DMS153 (cell line): ENCODE data around the gene GMIP.
A peak's percentile ranks its signal among the peaks of the same experiment; 100 is the strongest.
"Not testable (repeated sequence)": the region's sequence is repeated elsewhere in the genome, so short reads cannot be mapped to it uniquely, and the experiment has no call there.

ENCODE experiments used
- DNase-seq: peaks from one replicate; lab custom pipeline; 2025; lab: John Stamatoyannopoulos, UW

GMIP gene, protein sequence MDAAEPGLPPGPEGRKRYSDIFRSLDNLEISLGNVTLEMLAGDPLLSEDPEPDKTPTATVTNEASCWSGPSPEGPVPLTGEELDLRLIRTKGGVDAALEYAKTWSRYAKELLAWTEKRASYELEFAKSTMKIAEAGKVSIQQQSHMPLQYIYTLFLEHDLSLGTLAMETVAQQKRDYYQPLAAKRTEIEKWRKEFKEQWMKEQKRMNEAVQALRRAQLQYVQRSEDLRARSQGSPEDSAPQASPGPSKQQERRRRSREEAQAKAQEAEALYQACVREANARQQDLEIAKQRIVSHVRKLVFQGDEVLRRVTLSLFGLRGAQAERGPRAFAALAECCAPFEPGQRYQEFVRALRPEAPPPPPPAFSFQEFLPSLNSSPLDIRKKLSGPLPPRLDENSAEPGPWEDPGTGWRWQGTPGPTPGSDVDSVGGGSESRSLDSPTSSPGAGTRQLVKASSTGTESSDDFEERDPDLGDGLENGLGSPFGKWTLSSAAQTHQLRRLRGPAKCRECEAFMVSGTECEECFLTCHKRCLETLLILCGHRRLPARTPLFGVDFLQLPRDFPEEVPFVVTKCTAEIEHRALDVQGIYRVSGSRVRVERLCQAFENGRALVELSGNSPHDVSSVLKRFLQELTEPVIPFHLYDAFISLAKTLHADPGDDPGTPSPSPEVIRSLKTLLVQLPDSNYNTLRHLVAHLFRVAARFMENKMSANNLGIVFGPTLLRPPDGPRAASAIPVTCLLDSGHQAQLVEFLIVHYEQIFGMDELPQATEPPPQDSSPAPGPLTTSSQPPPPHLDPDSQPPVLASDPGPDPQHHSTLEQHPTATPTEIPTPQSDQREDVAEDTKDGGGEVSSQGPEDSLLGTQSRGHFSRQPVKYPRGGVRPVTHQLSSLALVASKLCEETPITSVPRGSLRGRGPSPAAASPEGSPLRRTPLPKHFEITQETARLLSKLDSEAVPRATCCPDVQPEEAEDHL

DNA sequence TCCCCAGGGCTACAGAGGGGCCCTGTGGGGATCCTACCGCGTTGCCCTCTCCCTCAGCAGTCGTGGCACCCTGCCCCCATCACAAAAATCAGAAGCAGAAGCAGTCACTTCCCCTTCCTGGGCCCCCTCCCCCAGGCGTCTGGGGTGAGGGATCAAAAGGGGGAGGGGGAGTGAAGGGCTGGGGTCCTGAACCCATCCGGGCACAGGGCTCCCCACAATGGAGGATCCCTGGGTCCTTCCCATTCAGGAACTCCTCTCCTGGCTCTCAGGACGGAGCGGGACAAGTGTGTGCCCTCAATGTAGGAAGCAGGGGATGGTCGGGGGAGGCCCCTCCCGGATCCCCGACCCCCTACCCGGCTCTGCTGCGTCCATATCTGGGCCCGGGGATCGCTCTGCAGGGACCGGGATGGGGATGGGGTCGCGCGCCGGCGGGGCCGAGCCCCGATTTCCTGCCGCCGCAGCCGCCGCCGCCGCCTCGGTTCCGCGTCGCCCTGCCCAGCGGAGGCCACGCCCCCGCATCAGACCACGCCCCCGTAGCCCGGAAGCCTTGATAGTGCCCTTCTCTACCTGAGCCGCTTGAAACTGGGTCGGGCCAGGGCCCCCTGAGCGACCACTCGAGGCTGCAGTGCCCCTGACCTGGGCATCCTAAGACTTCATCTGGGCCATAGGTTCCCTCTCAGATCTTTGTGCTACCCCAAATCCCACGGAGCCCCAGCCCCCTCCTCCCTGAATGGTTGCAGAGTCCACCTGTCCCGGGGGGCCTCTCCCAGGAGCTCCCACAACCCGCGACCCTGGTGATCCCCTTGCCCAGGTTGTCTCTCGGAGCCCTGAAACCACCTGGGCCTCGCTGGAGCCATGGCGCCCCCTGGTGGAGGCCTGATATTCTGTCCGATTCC, at the start of gene GMIP:
GMIP (minus strand) TSS at position 500 of the 896 bp plus-strand sequence; CDS start at position 372, 128 bp downstream.
- peak; percentile 30 for DNase-seq

DNA sequence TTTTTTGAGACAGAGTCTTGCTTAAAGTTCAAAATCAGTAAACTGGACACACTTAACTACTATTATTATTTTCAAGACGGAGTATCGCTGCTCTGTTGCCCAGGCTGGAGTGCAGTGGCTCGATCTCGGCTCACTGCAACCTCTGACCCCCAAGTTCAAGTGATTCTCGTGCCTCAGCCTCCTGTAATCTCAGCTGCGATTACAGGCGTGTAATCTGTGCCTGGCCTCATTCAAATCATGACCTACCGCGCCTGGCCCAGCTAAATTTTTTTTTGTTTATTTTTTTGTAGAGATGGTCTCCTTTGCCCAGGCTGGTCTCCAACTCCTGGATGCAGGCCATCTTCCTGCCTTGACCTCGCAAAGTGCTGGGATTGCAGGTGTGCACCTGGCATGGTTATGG, 48.2 kb upstream of the GMIP start:
- DNase-seq: no peak

DNA sequence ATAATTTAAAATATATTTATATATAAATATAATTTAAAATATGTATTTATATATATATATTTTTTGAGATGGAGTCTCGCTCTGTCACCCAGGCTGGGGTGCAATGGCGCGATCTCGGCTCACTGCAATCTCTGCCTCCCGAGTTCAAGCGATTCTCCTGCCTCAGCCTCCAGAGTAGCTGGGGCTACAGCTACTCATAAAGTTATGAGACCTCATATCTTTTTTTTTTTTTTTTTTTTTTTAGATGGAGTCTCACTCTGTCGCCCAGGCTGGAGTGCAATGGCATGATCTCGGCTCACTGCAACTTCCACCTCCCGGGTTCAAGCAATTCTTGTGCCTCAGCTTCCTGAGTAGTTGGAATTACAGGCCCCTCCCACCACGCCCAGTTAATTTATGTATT, 45.6 kb upstream of the GMIP start:
- not testable (repeated sequence) for DNase-seq

DNA sequence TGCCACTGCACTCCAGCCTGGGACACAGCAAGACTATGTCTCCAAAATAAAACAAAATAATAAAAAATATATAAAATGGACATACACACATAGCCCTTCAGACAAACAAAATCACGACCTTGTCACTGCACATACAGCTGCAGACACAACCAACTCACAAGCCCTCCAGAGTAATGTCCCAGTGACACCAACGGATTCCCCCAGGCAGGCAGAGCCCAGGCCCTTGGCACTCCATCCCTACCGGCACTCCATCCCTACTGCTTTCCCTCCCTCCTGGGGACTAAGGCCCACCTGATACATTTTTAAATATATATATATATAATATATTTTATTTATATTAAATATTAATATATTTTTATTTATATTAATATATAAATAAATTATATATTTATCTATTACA, 43.6 kb upstream of the GMIP start:
- no peak for DNase-seq

DNA sequence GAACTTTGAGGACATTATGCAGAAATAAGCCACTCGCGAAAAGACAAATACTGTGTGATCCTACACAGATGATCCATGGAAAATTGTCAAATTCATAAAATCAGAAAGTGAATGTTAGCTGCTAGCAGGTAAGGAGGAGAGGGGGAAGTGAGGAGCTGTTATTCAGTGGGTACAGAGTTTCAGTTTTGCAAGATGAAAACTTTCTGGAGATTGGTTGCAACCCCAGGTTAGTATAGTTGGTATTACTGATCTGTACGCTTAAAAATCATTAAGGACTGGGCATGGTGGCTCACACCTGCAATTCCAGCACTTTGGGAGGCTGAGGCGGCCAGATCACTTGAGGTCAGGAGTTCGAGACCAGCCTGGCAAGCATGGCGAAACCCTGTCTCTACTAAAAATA, 43.1 kb upstream of the GMIP start:
- no peak for DNase-seq

DNA sequence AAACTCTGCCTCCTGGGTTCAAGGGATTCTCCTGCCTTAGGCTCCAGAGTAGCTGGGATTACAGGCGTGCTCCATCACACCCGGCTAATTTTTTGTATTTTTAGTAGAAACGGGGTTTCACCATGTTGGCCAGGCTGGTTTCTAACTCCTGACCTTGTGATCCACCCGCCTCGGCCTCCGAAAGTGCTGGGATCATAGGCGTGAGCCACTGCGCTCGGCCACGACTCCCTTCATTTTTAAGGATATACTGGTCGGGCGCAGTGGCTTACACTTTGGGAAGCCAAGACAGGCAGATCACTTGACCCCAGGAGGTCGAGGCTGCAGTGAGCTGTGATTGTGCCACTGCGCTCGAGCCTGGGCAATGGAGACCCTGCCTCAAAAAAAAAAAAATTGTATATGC, 42.7 kb upstream of the GMIP start:
- not testable (repeated sequence) for DNase-seq

DNA sequence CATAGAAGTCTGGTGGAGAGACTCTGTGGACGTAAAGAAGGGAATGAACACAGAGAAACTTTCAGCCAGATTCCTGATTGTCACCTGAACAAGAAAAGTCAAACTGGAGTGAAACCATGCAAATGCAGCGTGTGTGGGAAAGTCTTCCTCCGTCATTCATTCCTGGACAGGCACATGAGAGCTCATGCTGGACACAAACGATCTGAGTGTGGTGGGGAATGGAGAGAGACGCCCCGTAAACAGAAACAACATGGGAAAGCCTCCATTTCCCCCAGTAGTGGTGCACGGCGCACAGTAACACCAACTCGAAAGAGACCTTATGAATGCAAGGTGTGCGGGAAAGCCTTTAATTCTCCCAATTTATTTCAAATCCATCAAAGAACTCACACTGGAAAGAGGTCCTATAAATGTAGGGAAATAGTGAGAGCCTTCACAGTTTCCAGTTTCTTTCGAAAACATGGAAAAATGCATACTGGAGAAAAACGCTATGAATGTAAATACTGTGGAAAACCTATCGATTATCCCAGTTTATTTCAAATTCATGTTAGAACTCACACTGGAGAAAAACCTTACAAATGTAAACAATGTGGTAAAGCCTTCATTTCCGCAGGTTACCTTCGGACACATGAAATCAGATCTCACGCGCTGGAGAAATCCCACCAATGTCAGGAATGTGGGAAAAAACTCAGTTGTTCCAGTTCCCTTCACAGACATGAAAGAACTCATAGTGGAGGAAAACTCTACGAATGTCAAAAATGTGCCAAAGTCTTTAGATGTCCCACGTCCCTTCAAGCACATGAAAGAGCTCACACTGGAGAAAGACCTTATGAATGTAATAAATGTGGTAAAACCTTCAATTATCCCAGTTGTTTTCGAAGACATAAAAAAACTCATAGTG, 36.0 kb upstream of the GMIP start:
- no peak for DNase-seq

DNA sequence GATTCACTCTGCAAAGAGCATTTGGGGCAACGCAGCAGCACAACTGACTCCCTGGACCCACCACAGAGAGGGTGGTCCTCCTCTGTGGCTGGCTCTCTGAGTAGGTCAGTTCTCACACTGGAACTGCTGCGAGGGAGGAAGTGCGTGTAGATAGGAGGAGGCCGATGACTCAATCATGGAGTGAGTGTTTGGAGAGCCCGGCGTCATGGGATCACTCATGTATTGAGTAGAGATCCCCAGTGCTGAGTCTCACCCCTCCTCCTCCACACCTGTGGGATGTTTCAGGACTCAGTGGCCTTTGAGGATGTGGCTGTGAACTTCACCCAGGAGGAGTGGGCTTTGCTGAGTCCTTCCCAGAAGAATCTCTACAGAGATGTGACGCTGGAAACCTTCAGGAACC, 34.1 kb upstream of the GMIP start:
- no peak for DNase-seq

DNA sequence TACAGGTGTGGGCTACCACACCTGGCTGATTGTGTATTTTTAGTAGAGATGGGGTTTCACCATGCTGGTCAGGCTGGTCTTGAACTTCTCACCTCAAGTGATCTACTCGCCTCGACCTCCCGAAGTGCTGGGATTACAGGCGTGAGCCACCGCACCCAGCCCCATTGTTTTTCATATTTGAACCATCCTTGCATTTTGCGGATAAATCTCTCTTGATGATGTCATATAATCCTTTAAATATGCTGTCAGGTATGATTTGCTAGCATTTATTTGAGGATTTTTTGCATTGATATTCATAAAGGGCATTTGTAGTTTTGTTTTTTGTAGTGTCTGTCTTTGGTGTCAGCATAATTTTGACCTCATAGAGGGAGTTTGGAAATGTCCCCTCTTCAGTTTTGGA, 30.9 kb upstream of the GMIP start:
- DNase-seq: no peak

DNA sequence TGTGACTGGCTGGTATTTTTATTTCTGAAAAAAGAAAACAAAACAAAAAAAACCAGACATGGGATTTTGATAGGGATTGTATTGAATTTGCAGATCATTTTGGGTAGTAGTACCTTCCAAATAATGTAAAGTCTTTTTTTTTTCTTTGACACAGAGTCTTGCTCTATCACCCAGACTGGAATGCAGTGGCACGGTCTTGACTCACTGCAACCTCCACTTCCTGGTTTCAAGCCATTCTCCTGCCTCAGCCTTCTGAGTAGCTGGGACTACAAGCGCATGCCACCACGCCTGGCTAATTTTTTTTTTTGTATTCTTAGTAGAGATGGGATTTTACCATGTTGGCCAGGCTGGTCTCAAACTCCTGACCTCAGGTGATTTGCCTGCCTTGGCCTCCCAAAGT, 29.4 kb upstream of the GMIP start:
- no peak for DNase-seq

DNA sequence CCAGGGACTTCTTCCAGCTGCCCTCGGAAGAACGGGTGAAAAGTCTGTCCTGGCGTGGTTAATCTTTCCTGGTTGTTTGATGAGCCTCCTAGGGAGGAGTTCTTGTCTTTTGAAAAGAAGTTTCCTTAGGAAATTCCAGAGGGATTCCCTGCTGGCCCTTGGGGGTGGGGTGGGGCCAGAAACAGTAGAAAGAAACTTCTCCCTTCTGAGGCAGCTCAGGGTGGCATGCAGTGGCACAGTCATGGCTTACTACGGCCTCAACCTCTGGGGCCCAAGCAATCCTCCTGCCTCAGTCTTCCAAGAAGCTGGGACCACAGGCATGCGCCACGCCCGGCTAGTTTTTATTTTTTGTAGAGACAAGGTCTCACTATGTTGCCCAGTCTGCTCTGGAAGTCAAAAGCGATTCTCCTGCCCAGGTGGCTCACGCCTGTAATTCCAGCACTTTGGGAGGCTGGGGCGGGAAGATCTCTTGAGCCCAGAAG, 26.7 kb upstream of the GMIP start:
- DNase-seq: no peak

DNA sequence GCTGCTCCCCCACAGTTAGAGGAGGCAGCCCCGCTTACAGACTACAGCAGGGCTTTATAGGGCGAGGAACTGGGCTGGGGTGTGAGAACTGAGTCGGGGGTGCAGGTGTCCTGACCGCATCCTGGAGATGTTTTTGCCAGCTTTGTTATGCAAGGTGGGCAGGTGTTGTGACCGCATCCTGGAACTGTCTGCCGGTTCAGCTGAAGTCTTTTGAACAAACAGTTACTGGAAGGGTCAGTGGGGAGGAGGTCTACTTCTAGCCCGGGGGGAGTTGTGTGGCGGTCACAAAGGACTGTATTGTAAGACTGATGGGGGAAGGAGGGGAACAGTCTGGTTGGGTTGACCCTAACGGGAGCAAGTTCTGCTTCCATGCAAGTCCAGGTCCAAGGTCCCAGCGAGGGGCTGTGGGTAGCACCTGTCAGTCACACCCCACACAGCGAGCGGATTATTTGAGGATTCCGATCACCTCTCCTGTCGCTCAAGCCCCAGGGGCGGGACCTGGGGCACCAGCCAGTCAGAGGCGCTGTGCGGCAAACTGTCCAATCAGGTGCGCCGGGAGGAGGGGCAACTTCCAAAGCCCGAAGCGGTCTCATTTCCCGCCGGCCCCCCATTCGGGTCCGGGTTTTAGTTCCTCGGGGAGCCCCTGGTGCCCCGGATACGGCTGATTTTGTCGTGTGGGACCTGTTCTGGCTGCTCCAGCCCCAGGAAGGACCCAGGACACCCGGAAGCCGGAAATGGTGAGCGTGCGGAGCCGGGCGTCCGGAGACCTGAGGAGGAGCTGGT, 25.0 kb upstream of the GMIP start, which contains the start of gene ZNF101:
ZNF101 (plus strand) TSS at position 610 of the 783 bp plus-strand sequence; CDS start at position 735, 125 bp downstream.
- peak; percentile 79 for DNase-seq

DNA sequence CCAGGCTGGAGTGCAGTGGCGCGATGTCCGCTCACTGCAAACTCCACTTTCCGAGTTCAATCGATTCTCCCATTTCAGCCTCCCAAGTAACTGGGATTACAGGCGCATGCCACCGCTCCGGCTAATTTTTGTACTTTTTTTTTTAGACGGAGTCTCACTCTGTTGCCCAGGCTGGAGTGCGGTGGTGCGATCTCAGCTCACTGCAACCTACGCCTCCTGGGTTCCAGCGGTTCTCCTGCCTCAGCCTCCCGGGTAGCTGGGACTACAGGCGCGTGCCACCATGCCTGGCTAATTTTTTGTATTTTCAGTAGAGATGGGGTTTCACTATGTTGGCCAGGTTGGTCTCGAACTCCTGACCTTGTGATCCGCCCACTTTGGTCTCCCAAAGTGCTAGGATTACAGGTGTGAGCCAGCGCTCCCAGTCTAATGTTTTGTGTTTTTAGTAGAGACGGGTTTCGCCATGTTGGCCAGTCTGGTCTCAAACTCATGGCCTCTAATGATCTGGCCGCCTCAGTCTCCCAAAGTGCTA, 22.0 kb upstream of the GMIP start:
- not testable (repeated sequence) for DNase-seq

DNA sequence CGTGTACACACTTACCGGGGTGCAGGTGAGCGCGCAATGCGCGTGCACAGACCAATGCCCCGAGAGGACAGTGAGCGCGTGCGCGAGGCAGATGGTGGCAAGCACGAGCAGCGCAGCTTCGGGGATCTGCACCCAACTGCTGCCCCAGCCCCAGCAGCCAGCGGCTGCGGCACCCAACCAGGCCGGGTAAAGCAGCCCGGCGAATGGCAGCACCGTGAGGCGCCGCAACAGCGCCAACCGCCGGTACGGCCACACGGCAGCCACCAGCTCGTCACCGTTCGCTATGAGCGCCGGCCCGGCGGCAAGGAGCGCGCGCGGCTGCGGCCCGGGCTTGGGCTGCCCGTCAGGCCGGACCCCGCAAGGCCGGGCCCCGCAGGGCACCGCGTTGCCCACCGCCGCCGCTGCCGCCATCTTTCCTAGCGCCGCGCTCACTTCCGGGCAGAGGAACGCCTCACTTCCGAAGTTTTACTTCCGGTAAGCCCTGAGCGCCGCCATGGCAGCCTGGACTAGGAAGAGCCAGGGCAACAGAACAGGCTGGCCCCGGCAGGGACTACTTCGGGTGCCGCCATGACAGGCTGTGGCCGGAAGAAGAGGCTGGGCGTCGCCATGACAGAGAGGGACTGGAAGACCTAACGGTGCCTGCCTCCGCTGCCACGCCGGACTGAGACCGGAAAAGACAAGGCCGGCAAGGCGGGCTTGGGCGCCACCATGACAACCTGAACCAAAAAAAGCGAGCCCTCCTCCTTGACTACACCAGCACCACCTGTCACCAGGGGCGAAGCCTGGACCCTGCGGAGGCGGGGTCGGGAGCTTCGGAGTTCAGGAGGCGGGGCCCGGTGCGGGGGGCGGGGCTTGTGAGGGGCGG, 20.0 kb upstream of the GMIP start, which contains the start of gene ATP13A1:
ATP13A1 (minus strand) TSS at position 421 of the 865 bp plus-strand sequence; CDS start at position 411, 10 bp downstream.
- DNase-seq: peak; percentile 95

DNA sequence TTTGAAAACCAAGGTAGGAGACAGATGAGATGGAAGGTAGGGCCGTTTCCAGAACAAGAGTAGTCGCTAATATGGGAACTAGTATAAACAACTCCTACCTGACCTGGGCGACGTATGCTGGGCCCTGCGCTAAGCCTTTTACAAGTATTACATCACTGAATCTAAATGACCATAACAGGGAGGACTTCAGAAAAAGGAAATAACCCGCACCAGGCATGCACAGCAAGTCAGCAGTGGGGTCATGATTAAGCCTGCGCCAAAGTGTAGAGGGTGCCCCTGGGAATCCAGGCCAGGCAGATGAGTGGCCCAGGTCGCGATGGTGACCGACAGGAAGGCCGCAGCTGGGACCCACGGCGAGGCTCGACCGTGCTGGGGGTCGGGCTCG, 19.4 kb upstream of the GMIP start:
- no peak for DNase-seq

DNA sequence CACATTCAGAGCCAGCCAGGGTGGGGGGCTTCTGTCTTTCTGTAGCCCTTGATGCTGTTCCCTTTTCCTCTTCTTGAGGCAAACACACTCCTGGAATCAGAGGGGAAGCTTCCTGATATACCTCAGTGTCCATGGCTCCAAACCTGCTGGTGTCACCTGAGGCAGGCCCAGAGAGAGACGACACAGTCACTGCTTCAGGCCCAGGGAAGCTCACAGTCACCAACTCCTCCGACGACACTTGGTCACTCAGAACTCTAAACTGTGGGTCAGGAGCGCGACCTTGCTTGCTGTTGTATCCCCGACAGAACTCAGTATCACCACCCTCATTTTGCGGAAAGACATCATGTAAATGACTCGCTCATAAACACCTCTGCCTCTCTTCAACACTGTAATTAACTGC, 18.9 kb upstream of the GMIP start:
- no peak for DNase-seq

DNA sequence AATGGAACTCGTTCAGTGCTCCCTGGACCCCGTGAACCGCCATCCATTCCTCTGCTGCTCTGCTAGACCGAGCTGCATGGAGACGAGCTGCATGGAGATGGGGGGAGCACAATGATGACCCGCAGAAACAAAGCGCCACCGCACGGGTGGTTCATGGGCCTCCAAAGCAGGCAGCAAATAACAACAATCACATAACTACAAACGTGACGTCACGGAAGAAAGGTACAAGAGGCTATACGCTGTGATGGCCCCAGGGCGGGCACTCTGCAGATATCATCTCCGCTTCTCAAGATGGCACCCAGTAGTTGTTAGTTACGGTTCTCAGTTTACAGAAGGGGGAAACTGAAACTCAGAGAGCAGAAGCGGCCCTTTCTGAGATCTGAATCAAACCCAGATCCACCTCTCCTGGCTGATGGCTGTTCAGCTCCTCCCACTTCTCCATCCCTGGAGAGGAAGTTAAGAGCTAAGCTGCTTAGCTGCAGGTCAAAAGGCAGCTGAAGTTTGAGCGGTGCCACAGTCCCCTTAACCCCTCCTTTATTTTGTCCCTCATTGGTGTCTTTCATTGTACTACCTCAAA, 18.3 kb upstream of the GMIP start:
- DNase-seq: no peak

DNA sequence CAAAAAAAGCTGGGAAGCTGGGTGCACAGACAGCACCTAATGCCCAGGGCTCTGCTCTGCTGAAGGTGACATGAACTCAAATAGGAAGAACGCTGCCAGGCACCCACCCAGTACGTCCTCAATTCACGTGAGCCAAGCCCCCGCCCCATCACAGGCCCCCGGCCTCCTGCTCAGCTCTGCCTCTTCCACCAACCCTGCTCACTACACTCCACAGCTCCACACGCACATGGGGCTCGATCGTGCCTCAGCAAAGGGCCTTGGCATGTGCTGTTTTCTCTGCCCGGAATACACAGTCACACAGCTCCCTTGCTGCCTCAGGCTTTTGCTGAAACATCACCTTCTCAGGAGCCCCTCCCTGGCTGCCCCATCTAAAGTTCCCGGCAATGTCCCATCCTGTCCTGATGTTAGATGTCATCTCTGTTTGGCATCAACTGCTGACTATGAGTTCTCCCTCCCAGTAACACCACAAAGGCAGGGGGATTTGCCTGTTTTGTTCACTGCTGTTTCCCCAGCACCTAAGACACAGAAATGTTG, 17.8 kb upstream of the GMIP start:
- DNase-seq: no peak
